DND-41 (cell line): ENCODE data around the gene RBM19.

ENCODE experiments used
- EZH2 ChIP-seq: IDR thresholded peaks from 3 replicates; pipeline ENCODE4 v1.6.1; 2012; ENCODE audit warnings: borderline replicate concordance, low read depth, mild to moderate bottlenecking, moderate library complexity, low read length, inconsistent platforms; ENCODE audit not compliant: severe bottlenecking
- TF ChIP-seq, protein P1 (sequence below): IDR thresholded peaks from 2 replicates; pipeline ENCODE4 v1.5.1; 2012; ENCODE audit warnings: borderline replicate concordance, low read length, moderate library complexity, mild to moderate bottlenecking; ENCODE audit not compliant: poor library complexity, severe bottlenecking; ENCODE audit errors: extremely low read depth

DNA sequence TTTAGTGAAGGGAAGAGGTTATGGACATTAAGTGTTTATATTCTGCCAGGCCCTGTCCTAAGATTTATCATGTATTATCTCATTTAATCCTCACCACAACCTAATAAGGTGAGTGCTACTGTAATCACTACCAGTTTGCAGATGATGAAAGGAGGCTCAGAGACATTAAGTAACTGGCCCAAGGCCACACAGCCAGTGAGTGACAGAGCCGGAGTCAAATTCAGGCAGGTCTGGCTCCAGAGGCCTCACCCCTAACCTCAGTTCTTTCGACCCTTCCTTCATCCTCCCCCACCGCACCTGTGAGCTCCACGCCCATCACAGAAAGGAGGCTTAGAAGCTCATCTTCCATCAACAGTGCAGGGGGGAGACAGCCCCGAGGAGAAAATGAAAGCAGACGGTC is 197.3 kb downstream of the RBM19 start:
- TF ChIP-seq, protein P1, sequence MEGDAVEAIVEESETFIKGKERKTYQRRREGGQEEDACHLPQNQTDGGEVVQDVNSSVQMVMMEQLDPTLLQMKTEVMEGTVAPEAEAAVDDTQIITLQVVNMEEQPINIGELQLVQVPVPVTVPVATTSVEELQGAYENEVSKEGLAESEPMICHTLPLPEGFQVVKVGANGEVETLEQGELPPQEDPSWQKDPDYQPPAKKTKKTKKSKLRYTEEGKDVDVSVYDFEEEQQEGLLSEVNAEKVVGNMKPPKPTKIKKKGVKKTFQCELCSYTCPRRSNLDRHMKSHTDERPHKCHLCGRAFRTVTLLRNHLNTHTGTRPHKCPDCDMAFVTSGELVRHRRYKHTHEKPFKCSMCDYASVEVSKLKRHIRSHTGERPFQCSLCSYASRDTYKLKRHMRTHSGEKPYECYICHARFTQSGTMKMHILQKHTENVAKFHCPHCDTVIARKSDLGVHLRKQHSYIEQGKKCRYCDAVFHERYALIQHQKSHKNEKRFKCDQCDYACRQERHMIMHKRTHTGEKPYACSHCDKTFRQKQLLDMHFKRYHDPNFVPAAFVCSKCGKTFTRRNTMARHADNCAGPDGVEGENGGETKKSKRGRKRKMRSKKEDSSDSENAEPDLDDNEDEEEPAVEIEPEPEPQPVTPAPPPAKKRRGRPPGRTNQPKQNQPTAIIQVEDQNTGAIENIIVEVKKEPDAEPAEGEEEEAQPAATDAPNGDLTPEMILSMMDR = no peak
- no peak for TF ChIP-seq EZH2
